GM21515 (cell line): ENCODE data around the gene RGS4.
"Not testable (repeated sequence)": the region's sequence is repeated elsewhere in the genome, so short reads cannot be mapped to it uniquely, and the experiment has no call there.

Experiments
- ATAC-seq: cut with Tn5 transposase; IDR thresholded peaks from one replicate; pipeline ENCODE4 v1.9.1; 2021; ENCODE audit not compliant: unreplicated experiment

The RGS4 gene

DNA sequence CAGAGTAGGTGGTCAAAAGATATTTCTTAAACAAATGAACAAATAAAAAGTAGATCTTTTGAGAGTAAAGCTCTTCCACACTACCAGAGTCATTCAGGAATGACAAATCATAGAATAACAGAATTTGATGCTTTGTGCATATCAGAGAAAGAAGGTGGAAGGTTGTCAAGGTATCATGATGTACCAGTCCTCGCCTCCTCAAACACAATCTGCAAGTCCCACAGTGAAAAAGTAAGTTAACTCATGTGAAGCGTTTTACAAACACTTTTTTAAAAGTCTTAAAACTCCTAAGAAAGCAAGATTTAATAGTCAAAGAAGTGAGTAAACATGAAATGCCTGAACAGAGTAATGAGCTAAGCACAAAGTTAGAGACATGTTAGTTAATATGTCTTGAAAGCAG lies 2.5 kb upstream of the RGS4 start:
- no peak for ATAC-seq

DNA sequence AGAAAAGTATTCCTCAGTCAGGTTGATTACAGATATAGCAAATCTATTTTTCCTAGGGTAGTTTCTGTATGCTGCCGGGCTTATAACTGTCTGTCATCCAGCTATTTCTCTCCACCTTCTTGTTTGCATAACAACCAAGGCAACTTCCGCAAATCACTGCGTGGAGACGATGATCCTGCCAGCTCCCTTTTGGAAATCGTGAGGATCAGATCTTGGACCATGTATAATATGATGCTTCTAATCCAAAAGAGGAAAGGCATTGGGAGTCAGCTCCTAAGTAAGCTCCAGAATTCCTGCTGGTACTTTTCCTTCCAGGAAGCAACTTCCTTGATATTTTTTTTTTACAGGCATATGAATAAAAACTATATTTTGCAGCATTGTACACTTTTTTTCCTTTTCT lies 445 bp upstream of the RGS4 start:
- no peak for ATAC-seq

DNA sequence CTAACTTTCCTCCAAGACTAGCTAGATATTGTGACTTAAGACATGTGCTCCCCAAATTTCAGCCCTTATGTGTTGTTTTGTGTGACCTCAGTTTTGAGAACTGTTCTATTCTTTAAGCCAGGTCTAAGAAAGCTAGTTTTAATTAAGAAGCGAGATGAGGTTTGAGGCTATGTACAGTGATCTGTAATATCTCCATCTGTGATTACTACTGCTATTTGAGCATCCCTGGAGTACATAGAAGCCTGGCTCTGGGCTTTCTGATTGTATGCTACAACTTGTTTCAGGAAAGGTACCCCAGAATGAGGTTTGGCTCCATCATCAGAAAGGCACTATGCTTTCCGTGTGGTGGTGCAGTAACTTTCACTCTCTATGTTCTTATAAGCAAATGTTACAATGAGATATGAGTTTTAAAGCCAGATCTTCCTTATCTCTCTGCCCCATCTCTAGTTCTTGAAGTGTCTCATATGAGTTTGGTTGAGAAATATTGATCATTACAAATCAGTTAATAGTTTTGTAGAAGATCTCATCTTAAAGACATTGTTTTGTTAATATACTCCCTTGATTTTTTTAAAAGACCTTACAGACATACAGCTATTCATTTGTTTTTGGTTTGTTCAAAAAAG lies 605 bp downstream of the RGS4 start:
- ATAC-seq: no peak

DNA sequence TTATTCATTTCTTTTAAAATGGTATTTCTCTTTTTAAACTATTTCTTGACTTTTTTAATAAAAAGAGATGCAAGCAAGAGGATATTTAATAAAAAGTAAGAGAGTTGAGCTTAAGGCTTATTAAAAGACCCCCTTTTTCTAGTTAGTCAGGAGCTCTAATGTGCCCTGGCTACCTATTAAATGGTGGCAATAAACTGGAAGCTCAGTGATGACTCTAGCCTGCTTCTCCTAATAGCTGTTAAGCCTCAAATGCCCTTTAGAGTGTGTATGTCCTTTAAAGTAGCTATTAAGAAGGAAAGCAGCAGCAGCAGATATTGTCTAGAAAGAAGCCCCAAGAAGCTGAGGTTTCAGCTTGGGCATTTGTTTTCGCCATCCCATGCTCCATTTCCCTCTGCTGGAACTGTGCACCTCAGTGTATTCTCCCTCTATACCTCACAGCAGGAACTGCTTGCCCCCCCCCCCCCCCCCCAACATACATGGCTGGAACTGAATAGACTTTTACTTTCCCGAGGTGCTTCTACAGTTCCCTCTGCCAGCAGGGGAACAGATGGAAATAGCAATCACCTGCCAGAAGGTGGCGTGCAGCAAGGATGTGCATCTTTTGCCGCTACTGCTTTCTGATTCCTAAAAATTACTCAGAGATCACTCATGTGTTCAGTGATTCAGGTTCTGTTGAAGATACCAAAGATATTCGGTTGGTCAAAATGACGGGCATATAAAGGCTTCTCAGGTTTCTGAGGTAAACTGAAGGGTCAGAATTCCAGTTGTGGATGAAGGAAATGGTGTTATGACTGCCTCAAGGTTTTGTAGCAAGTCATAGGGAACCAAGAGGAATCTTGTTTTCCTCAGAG lies 2.5 kb downstream of the RGS4 start:
- peak; percentile 74 for ATAC-seq

DNA sequence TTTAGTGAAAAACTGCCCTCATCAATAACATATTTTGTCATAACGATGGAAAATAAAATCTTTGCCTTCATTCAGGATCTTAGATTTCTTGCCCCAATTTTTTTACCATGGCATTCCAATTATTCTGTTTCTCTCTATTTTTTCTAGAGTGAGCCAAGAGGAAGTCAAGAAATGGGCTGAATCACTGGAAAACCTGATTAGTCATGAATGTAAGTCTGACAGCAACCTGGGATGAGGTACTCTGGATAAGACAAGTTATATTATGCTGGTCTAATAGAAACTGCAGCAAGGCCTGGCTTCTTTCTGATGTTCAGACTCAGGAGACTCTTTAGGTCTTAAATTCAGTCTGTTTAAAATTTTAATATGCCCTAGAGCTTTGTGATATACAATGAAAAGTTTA lies 3.5 kb downstream of the RGS4 start:
- ATAC-seq: no peak

DNA sequence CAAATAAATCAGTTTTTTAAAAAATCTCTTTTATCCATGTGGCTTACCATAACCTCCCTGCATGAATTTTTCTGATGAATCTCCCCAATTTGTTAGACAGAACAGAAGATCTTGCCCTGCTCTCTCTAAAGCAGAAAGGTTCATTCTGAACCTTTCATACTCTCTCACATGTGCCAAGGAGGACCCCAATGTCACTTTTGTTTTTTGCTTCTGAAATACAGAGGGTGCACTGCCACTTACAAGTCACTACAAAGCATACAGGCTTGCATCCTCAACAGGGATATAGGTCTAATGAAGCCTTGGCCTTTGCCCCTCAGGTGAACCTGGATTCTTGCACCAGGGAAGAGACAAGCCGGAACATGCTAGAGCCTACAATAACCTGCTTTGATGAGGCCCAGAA lies 4.8 kb downstream of the RGS4 start:
- no peak for ATAC-seq

DNA sequence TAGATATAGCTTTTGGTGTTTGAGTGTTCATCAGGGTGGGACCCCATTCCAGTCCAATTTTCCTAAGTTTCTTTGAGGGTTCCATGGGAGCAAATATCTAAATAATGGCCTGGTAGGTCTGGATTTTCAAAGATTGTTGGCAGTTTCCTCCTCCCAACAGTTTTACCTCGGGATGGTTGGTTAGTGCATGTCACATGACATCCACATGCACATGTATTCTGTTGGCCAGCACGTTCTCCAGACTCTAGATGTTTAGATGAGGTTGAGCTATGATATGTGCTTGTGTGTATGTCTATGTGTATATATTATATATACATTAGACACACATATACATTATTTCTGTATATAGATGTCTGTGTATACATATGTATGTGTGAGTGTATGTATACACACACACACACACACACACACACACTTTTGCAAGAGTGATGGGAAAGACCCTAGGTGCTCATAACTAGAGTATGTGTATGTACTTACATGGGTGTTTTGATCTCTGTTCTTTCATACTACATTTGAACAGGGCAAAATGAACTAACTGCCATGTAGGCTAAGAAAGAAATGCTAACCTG lies 5.6 kb downstream of the RGS4 start:
- no peak for ATAC-seq

DNA sequence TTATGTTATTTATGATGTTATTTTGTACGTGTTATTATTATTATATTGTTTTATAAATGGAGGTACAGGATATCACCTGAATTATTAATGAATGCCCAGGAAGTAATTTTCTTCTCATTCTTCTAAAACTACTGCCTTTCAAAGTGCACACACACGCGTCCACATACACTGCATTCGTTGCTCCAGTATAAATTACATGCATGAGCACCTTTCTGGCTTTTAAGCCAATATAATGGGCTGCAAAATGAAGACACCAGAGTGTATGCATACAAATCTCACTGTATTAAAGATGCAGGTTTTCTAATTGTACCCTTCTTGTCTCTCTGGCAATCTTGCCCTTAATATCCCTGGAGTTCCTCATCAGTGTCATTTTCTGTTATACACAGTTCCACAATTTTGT lies 6.9 kb downstream of the RGS4 start:
- no peak for ATAC-seq

DNA sequence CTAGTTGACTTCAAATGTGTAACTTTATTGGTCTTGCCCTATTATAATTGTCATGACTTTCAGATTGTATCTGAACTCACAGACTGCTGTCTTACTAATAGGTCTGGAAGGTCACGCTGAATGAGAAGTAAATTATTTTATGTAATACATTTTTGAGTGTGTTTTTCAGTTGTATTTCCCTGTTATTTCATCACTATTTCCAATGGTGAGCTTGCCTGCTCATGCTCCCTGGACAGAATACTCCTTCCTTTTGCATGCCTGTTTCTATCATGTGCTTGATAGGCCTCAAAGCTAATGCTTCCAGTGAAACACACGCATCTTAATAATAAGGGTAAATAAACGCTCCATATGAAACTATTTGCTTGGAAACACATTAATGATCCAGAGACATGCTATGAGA lies 7.3 kb downstream of the RGS4 start:
- ATAC-seq: no peak

DNA sequence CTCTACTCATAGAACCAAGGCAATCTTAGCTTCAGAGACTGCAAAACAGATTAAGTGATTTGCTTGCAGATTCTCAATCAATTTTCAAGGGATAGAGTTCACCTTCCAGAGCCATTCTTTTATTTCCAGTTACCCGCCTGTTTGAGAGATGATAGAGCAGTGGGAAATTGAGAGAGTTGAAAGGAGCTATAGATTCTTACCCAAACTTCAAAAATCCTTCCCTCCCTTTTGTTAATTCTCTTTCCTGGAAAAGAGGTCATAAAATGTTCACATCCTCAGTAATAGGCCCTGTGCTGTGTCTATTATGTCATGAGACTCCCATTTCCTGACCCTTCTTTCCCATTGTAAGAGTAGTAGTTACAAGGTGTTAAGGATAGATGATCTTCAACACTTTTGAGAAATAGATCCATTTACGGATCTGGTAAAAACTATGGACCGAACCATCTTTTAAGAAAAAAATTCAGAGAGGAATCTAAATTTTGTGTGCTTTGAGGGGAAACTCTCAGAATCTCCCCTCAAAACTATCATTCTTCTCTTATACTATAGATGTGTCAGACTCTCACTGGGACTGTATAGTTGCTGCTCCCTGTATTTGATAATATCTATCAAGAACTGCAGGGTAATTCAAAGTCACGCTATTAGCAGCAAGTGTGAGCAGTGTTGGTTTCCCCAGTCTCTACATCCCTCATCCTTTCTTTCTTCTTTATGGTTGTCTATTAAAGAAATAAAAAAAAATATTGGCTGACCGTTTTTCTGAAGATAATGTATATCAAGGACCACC lies 8.0 kb downstream of the RGS4 start:
- no peak for ATAC-seq

DNA sequence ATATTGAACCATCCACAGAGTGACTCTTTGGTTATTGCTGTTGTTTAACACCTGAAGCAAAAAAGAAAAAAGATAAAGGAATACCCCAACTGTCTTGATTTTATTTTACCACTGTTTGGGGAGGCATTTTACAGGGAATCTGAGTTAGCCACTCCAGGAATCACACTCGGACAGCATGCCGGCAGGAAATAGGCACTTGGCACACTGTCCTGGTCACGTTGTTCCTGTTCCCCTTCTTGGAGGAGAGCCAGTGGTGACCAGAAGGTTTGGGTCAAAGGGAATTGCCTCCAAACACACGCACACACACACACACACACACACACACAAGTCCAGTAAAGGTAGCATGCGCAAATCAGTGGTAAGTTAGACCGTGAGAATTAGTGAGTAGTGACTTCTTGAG lies 13.8 kb downstream of the RGS4 start:
- ATAC-seq: no peak

DNA sequence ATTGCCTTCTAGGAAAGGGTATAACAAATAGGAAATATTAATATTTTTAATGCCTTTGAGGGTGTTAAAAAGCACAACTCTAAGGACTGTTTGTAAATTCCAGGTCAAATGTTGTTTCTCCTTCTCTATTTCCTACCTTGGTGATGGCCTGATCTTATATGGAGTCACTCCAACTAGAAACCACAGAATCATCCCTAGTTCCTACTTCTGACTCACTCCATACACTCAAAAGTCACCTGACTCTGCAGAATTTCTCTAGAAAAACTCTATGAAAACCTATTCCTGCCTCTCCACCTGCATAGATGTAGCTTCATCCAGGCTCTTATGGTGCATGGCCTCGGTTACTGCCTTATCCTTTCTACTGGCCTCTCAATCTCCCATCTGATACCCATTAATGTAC lies 14.5 kb downstream of the RGS4 start:
- no peak for ATAC-seq

DNA sequence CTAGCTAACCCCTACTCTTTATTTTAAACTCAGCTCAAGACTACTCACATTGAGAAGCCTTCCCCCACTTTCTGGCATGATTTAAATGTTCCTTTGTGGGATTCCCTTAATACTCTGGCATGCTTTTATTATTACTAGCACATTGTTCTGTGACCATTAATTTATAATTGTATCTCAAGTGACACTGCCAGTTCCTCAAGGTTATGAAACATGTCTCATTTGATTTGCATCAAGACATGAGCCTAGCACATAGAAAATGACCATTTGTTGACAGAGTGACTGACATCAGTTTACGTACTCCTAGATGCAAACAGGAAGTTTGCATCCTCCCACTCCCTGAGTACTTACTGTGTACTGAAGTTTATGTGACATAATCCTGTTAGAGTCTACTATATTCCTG lies 15.2 kb downstream of the RGS4 start:
- no peak for ATAC-seq

DNA sequence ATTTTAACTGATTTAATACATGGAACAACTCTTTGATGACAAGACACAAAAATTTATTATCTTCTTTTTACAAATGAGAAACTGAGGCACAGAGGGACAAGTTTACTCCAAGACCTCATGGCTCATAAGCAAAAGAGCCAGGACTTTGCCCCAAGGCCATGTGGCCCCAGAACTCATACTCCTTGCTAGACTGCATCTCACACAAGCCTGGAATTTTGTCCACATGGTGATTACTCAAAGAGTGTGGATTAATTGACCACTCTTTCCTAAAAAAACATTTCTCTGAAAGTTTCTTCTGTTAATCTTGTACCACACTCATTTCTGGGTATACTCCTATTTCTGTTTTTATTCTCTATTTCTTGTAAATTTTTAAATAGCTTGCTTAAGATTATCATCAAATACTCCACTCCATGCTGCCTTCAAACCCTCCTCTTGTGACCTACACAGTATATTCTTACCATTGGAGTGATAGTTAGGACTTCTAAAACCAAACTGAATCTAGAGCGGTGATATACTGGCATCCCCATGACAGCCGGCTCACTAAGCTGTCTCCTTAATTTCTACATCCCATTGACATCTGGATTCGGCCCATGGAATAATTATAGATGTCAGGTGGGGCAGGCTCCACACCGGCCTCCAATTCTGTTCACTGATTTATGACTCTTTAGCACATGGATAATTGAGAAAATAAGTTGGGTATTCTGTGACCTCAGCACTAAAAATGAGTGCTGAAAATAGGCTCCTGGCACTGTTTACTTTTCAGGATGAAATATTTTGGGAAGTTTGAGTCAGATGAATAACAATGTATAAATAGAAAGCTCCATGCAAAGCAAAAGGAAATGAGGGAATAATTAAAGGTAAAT lies 16.1 kb downstream of the RGS4 start:
- ATAC-seq: no peak

DNA sequence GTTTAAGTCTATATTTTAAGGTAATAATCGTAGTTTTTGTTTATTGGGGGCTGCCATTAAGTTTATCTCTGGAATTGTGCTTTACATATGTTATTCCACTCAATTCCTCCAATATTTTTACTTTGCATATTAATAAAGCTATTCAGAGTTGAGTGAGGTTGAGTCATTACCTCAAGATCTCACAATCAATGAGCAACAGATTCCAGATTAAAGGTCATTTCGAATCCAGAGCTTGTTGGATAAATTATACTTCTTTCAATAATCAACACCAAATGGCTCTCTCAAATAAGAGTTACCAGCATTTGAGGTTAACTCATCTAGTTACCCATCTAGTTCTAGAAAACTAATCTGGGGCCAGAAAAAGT lies 16.7 kb downstream of the RGS4 start:
- no peak for ATAC-seq

DNA sequence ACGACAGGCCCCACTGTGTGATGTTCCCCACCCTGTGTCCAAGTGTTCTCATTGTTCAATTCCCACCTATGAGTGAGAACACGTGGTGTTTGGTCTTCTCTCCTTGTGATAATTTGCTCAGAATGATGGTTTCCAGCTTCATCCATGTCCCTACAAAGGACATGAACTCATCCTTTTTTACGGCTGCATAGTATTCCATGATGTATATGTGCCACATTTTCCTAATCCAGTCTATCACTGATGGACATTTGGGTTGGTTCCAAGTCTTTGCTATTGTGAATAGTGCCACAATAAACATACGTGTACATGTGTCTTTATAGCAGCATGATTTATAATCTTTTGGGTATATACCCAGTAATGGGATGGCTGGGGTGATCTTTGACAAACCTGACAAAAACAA lies 20.0 kb downstream of the RGS4 start:
- ATAC-seq: not testable (repeated sequence)

DNA sequence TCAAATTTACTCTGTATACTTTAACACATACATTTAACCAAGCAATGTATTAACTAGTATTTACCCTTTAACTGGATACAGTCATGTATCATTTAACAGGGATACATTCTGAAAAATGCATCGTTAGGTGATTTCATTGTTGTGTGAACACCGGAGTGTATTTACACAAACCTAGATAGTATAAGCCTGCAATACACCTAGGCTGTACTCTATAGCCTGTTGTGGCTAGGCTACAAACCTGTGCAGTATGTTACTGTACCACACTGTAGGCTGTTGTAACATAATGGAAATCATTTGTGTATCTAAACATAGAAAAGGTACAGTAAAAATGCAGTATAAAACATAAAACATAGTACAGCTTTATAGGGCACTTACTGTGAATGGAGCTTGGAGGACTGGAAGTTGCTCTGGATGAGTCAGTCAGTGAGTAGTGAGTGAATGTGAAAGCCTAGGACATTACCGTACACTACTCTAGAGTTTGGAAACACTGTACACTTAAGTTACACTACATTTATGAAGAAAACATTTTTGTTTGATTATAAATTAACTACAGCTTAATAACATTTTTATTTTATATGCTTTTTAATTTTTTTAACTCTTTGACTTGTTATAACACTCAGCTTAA lies 21.3 kb downstream of the RGS4 start:
- ATAC-seq: no peak

DNA sequence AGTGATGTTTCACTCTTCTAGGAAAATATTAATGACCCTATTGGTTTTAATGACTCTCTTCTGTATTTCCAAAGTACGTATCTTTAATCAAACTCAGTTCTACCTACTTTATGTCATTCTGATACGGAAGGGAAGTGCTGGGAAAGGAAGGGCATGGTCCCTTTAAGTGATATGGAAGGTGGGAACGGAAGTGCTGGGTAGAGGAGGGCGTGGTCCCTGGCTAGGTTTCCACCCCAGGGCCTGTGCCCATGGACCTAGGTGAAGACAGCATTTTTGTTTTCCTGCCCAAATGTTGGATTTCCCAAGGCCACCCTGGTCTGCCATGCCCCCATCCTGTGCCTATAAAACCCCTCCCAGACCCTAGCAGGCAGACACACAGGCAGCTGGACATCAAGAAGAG lies 24.0 kb downstream of the RGS4 start:
- no peak for ATAC-seq

DNA sequence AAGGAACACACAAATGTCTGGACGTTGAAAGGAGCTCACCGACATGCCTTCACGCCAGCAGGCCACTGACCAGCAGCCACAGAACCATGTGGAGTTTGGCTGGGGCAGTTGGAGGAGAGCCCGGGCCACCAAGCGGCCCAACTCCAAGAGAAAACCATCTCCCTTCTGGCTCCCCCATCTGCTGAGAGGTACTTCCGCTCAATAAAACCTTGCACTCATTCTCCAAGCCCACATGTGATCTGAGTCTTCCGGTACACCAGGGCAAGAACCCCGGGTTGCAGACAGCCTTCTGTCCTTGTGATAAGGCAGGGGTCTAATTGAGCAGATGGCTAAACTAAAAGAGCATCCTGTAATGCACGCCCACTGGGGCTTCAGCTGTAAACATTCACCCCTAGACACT lies 24.4 kb downstream of the RGS4 start:
- no peak for ATAC-seq

DNA sequence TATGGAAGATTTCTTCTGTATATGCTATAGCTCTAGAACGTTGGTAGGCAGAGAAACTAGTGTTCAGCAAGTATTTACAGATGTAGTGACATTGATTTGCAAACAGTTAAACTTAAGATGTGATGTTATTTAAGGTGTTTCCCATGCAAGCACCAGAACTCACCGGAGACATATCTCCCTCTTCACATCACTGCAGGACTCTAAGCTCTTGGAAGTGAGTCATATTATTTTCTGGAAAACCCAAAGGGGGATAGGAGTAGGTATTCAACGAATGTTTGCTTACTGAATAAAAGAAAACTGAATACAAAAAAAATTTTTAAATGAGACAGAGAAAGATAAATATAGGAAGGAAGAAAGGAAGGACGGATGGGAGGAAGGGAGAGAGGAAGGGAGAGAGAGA lies 25.0 kb downstream of the RGS4 start:
- ATAC-seq: no peak
